RPMI8226 (cell line): ENCODE results near the gene KNTC1.
"Not testable (repeated sequence)": the region's sequence is repeated elsewhere in the genome, so short reads cannot be mapped to it uniquely, and the experiment has no call there.

Source experiments
- DNase-seq: peaks from one replicate; pipeline ENCODE4 v3.0.0-alpha.2; 2015

The KNTC1 gene

GRCh38 chr12:122506393-122506938 lies 20.6 kb upstream of the KNTC1 start:
- DNase-seq = no peak

- DNase-seq = no peak
Measured at GRCh38 chr12:122508163-122508562, 18.9 kb upstream of the KNTC1 start.

DNA sequence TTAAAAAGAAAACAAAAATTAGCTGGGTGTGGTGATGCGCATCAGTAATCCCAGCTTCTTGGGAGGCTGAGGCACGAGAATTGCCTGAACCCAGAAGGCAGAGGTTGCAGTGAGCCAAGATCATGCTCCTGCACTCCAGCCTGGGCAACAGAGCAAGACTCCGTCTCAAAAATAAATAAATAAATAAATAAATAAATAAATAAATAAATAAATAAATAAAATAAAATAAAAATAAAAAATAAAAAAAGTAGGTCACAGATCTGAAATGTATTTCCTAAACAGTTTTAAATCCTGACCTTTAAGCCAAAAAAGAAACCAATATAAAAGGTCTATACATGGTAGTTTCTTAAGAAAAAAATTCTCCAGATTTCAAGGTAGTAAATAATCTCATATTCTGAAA lies 14.0 kb upstream of the KNTC1 start:
- DNase-seq = not testable (repeated sequence)

GRCh38 chr12:122513660-122514059 lies 13.4 kb upstream of the KNTC1 start:
- no peak for DNase-seq

GRCh38 chr12:122515275-122515674 lies 11.8 kb upstream of the KNTC1 start:
- no peak for DNase-seq

DNA sequence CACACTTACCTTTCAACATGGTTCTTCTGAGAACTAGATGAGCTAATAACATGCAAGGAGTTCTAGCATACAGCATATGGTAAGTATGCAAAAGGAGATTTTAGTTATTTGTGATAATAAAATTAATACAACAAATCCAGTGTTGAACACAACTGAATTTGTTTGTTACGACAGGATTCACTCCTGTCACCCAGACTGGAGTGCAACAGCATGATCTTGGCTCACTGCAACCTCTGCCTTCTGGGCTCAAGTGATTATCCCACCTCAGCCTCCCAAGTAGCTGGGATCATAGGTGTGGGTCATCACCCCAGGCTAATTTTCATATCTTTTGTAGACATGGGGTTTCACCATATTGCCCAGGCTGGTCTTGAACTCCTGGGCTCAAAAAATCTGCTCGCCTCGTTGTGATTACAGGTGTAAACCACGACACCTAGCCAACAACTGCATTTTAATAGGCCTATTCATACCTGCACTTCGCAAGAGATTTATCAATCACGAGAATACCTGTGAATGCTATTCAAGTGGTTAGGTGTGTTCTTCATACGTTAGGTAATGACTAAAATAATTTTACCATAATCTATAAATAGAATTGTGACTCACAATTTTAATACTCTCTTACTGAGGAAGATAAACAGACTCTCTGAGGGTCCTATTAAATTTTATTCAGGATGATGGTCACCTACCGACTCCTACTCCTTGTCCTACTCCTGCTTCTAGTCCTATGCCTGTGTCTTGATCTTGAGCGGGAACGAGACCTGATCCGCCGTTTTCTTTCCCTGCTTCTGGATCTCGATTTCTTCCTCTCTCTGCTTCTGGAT lies 10.3 kb upstream of the KNTC1 start:
- no peak for DNase-seq

DNA sequence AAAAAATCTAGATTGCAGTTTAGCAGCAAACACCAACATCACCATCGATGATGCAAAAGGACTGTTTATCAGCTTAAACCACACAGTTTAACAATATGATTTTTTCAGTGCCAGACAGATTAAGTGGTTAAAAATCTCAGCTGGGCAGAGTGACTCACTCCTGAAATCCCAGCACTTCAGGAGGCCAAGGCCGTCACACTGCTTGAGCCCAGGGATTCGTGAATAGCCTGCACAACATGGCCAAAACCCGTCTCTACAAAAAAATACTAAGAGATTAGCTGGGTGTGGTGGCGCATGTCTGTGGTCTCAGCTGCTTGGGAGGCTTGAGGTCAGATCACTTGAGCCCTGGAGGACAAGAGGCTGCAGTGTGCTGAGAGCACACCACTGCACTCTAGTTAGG lies 9.2 kb upstream of the KNTC1 start:
- no peak for DNase-seq

GRCh38 chr12:122518908-122519307 lies 8.1 kb upstream of the KNTC1 start:
- DNase-seq = no peak

DNA sequence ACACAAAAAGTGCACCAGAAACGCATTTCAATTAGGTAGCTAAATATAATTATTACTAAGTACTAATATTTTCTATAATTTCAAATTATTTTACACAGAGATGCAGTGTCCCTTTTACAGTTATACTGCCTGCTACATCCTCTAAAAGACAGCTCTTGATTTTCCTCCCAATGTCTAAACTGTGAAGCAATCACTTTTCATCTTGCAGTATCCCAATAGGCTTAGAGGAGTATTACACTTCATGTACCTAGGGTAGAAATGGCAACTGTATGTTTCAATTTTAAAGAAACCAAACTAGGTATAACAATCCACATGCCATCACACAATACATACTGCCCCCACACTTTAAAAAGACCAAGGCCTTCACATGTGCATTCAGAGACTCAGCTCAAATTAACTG lies 7.6 kb upstream of the KNTC1 start:
- DNase-seq = no peak

DNA sequence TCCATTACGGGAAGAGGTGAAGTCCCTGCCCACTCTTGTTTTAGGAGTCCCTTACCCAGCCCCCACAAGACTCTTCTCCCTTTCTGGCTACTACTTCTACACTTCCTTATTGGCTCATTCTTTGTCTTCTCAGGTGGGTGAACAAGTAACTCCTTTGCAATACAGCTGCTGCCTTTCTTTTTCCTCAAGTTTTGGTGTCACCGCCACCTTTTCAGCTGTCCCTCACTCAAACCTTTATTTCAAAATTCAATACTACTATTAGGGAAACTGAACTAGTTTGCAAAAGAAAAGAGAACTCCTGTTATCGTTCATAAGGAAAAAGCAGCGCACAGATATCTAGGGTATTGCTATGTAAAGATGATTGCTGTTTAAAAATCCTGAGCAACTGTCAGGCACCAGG lies 6.4 kb upstream of the KNTC1 start:
- no peak for DNase-seq

DNA sequence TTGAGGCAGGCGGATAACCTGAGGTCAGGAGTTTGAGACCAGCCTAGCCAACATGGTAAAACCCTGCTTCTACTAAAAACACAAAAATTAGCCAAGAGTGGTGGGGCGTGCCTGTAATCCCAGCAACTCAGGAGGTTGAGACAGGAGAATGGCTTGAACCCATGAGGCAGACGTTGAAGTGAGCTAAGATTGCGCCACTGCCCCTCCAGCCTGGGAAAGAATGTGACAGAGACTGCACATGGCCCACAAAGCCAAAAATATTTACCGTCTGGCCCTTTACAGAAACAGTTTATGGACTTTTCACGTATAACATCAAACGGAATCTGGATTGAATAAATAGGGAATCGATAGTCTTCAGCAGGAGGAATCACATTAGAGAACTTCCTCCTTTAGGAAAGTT lies 3.8 kb upstream of the KNTC1 start:
- no peak for DNase-seq

- no peak for DNase-seq
Measured at GRCh38 chr12:122523846-122524718, 3.0 kb upstream of the KNTC1 start.

GRCh38 chr12:122527478-122527944 lies 462 bp downstream of the KNTC1 start:
- DNase-seq = peak; percentile 49

DNA sequence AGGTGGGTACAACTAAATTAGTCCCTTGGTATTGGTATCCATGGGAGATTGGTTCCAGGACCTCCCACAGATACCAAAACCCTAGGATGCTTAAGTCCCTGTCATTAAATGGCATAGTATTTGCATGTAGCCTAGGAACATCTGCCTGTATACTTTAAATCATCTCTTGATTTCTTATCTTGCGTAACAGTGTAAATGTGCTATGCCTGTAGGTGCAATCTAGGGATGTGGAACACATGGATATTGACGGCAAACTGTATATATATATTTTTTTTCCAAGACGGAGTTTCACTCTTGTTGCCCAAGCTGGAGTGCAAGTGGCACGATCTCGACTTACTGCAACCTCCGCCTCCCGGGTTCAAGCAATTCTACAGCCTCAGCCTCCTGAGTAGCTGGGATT lies 1.5 kb downstream of the KNTC1 start:
- no peak for DNase-seq

GRCh38 chr12:122528992-122529391 lies 1.9 kb downstream of the KNTC1 start:
- DNase-seq = no peak

DNA sequence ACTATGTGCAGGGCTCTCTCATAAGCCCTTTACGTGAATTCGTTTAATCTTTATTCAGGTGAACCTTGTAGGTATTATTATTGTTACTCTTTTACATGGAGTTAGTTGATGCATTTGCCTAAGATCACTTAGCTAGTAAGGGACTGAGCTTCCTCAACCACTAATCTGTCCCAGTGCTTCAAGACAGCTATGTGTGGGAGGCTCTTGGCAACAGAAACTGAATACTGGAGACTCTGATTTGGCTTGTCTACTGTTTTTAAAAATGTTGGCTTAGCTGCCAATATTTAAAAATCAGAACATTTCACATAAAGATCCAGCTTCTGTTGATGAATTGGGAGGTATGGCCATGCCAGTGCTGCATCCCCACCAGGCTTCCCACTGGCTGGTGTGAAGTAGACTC lies 6.8 kb downstream of the KNTC1 start:
- DNase-seq = no peak

DNA sequence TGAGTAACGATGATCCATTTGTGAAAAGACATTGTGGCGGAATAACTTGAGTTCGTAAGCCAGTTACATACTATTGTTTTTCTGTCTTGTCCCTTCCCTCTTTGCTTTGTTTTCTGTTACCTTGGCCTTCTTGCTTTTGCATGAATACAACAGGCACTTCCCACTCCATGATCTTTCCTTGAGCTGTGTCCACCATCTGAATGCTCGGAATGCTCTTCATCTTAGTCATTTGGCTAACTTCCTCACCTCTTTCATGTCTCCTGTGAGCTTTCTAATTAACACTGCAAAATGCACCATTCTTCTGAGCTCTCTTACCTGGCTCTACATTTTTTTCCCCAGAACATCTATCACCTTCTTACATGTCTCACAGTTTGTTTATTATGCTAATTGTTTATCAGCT lies 10.0 kb downstream of the KNTC1 start:
- no peak for DNase-seq

DNA sequence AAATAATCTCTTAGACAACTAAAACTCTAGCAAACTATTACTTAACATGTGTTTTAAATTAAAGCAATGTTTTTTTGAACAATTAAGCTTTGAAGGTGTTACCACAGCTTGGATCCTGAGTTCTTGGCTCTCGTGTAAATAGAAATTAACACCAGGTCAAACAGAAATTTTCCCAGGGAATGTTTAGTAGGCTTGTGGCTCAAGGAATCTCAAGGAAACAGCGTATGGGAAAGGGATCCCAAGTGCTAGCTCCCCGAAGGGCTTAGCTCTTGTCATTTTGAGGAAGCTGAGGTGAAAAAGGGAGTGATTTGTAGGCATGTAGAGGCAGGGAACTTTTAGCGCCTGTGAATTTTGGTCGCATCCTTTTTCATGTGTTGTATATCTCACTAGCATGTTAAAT lies 11.4 kb downstream of the KNTC1 start:
- DNase-seq = no peak

GRCh38 chr12:122544537-122544936 lies 17.5 kb downstream of the KNTC1 start:
- no peak for DNase-seq

DNA sequence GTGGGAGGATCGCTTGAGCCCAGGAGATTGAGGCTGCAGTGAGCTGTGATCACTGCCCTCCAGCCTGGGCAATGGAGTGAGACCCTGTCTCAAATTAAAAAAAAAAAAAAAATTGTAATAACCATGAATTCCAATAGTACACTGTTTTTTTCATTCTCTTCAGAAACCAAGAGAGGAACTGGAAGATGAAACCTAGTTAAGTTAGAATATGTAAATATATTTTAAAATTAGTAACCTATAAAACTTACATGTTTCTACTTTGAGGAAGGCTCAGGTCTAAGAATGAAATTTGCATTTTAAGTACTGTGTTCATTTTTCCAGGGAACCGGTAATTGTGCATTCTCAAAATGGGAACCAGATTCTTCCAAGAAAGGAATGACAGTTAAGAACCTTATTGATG lies 18.8 kb downstream of the KNTC1 start:
- no peak for DNase-seq

GRCh38 chr12:122547330-122547729 lies 20.3 kb downstream of the KNTC1 start:
- no peak for DNase-seq

GRCh38 chr12:122558745-122559641 lies 31.9 kb downstream of the KNTC1 start:
- DNase-seq = no peak

GRCh38 chr12:122560138-122560537 lies 33.1 kb downstream of the KNTC1 start:
- no peak for DNase-seq
